DMS53 treated with DMSO at 0.1 percent for 48 hours (cell line): Measurements from ENCODE around the gene ATP5F1A.

Experiments
- DNase-seq: peaks from one replicate; lab custom pipeline; 2025; ENCODE audit not compliant: unreplicated experiment; lab: John Stamatoyannopoulos, UW

The ATP5F1A gene

GRCh38 chr18:46073474-46074331 is 24.4 kb downstream of the ATP5F1A start:
- peak; percentile 85 for DNase-seq

- DNase-seq: no peak
Observed at GRCh38 chr18:46072959-46073358, 25.1 kb downstream of the ATP5F1A start.

- no peak for DNase-seq
Observed at GRCh38 chr18:46072376-46072867, 25.7 kb downstream of the ATP5F1A start.

GRCh38 chr18:46071653-46072375 is 26.3 kb downstream of the ATP5F1A start, which contains the start of gene PSTPIP2:
Gene PSTPIP2 (minus strand): TSS chr18:46072260. CDS start chr18:46072188, 72 bp downstream.
- DNase-seq: peak; percentile 26

GRCh38 chr18:46070815-46071652 is 27.1 kb downstream of the ATP5F1A start:
- DNase-seq: no peak

- no peak for DNase-seq
Observed at GRCh38 chr18:46070232-46070631, 27.9 kb downstream of the ATP5F1A start.

GRCh38 chr18:46069524-46069923 is 28.6 kb downstream of the ATP5F1A start:
- DNase-seq: no peak

- no peak for DNase-seq
Observed at GRCh38 chr18:46068763-46069162, 29.3 kb downstream of the ATP5F1A start.

- peak; percentile 54 for DNase-seq
Observed at GRCh38 chr18:46067438-46068007, 30.6 kb downstream of the ATP5F1A start.

- no peak for DNase-seq
Observed at GRCh38 chr18:46062781-46063180, 35.3 kb downstream of the ATP5F1A start.

- DNase-seq: no peak
Observed at GRCh38 chr18:46061796-46062195, 36.3 kb downstream of the ATP5F1A start.

GRCh38 chr18:46061387-46061786 is 36.7 kb downstream of the ATP5F1A start:
- no peak for DNase-seq

- DNase-seq: no peak
Observed at GRCh38 chr18:46060359-46060841, 37.7 kb downstream of the ATP5F1A start.

- DNase-seq: no peak
Observed at GRCh38 chr18:46055838-46056230, 42.3 kb downstream of the ATP5F1A start.

- no peak for DNase-seq
Observed at GRCh38 chr18:46054956-46055837, 42.9 kb downstream of the ATP5F1A start.

- DNase-seq: no peak
Observed at GRCh38 chr18:46053368-46054095, 44.6 kb downstream of the ATP5F1A start.

- DNase-seq: no peak
Observed at GRCh38 chr18:46051731-46052461, 46.2 kb downstream of the ATP5F1A start.

- no peak for DNase-seq
Observed at GRCh38 chr18:46050268-46050667, 47.8 kb downstream of the ATP5F1A start.
